Stimulated activated CD4-positive, alpha-beta T cell treated with anti-CD3 and anti-CD28 coated beads, Interleukin-4, amount 100 ng/mL, for 1 hour (primary cell): ENCODE measurements around the gene LDLRAP1.
"Not testable (repeated sequence)": the region's sequence is repeated elsewhere in the genome, so short reads cannot be mapped to it uniquely, and the experiment has no call there.

Experiments used
- DNase-seq: peaks from one replicate; pipeline ENCODE4 v3.0.0-alpha.2; 2020

LDLRAP1 gene

GRCh38 chr1:25579292-25580252 lies 36.2 kb downstream of the LDLRAP1 start:
- no peak for DNase-seq

- no peak for DNase-seq
Observed at GRCh38 chr1:25580927-25581326, 37.5 kb downstream of the LDLRAP1 start.

- DNase-seq: no peak
Observed at GRCh38 chr1:25581764-25582163, 38.4 kb downstream of the LDLRAP1 start.

GRCh38 chr1:25583519-25584370 lies 40.3 kb downstream of the LDLRAP1 start:
- no peak for DNase-seq

GRCh38 chr1:25586181-25586588 lies 42.8 kb downstream of the LDLRAP1 start:
- DNase-seq: no peak

- DNase-seq: no peak
Observed at GRCh38 chr1:25587290-25587689, 43.9 kb downstream of the LDLRAP1 start.

- DNase-seq: not testable (repeated sequence)
Observed at GRCh38 chr1:25588224-25588623, 44.8 kb downstream of the LDLRAP1 start.

GRCh38 chr1:25588786-25589185 lies 45.4 kb downstream of the LDLRAP1 start:
- DNase-seq: not testable (repeated sequence)

- DNase-seq: no peak
Observed at GRCh38 chr1:25590096-25590824, 46.9 kb downstream of the LDLRAP1 start.

GRCh38 chr1:25593861-25594260 lies 50.5 kb downstream of the LDLRAP1 start:
- no peak for DNase-seq

- DNase-seq: no peak
Observed at GRCh38 chr1:25594971-25595370, 51.6 kb downstream of the LDLRAP1 start.

- DNase-seq: not testable (repeated sequence)
Observed at GRCh38 chr1:25596641-25597040, 53.2 kb downstream of the LDLRAP1 start.

- no peak for DNase-seq
Observed at GRCh38 chr1:25598879-25599278, 55.5 kb downstream of the LDLRAP1 start.

- no peak for DNase-seq
Observed at GRCh38 chr1:25599969-25600610, 56.7 kb downstream of the LDLRAP1 start.

GRCh38 chr1:25600971-25601699 lies 57.7 kb downstream of the LDLRAP1 start:
- DNase-seq: not testable (repeated sequence)

GRCh38 chr1:25603779-25604538 lies 60.6 kb downstream of the LDLRAP1 start:
- DNase-seq: not testable (repeated sequence)

GRCh38 chr1:25607123-25607522 lies 63.7 kb downstream of the LDLRAP1 start:
- no peak for DNase-seq

- peak; percentile 87 for DNase-seq
Observed at GRCh38 chr1:25608488-25609178, 65.2 kb downstream of the LDLRAP1 start.

GRCh38 chr1:25609921-25610320 lies 66.5 kb downstream of the LDLRAP1 start:
- DNase-seq: no peak
